ENCODE measurements around the gene SPAG9. TPM values are rescaled to one million over a fixed set of nuclear protein-coding genes. Genes with fewer than 3 reads are reported as not detected.

The SPAG9 gene
- total RNA-seq, 1 donor from 2014 or later, result 55.4 TPM

GRCh38 chr17:51028176-51028863 is 92.3 kb downstream of the SPAG9 start:
- no peaks in the 10 kb centered on the region for H3K4me1 Mint-ChIP-seq (ENCODE audit: low read depth)
- no peak overlapping the region for H3K4me3 Mint-ChIP-seq (ENCODE audit: low read depth)
- no peaks in the 10 kb centered on the region for H3K27me3 Mint-ChIP-seq
- TF ChIP-seq CTCF (IDR thresholded peaks at IDR 0.05; ENCODE audit: unreplicated experiment), result no peak
- DNase-seq (ENCODE audit: low spot score, unreplicated experiment), result no peak
- no peak overlapping the region for H3K27ac Mint-ChIP-seq
- H3K9me3 Mint-ChIP-seq (ENCODE audit: low read depth), result no peaks in the 10 kb centered on the region
- H3K36me3 Mint-ChIP-seq (ENCODE audit: insufficient read depth), result peaks cover 2% of the 10 kb centered on the region

GRCh38 chr17:51018541-51018940 is 102.1 kb downstream of the SPAG9 start:
- Mint-ChIP-seq H3K4me1 (ENCODE audit: low read depth) (no peaks in the 10 kb centered on the region), H3K27me3 (no peaks in the 10 kb centered on the region), H3K27ac (no peak overlapping the region), H3K4me3 (ENCODE audit: low read depth) (no peak overlapping the region), H3K36me3 (ENCODE audit: insufficient read depth) (peaks cover 5% of the 10 kb centered on the region), H3K9me3 (ENCODE audit: low read depth) (no peaks in the 10 kb centered on the region)
- no peak for TF ChIP-seq CTCF (IDR thresholded peaks at IDR 0.05; ENCODE audit: unreplicated experiment)
- no peak for DNase-seq (ENCODE audit: low spot score, unreplicated experiment)

- no peaks in the 10 kb centered on the region for H3K9me3 Mint-ChIP-seq (ENCODE audit: low read depth)
- H3K4me3 Mint-ChIP-seq (ENCODE audit: low read depth), result no peak overlapping the region
- H3K4me1 Mint-ChIP-seq (ENCODE audit: low read depth), result no peaks in the 10 kb centered on the region
- no peaks in the 10 kb centered on the region for H3K27me3 Mint-ChIP-seq
- peaks cover 5% of the 10 kb centered on the region for H3K36me3 Mint-ChIP-seq (ENCODE audit: insufficient read depth)
- H3K27ac Mint-ChIP-seq, result no peak overlapping the region
- no peak for TF ChIP-seq CTCF (IDR thresholded peaks at IDR 0.05; ENCODE audit: unreplicated experiment)
- DNase-seq (ENCODE audit: low spot score, unreplicated experiment), result no peak
These were observed 103.4 kb downstream of the SPAG9 start for GRCh38 chr17:51017270-51017669.

GRCh38 chr17:51016099-51016498 is 104.6 kb downstream of the SPAG9 start:
- no peaks in the 10 kb centered on the region for H3K9me3 Mint-ChIP-seq (ENCODE audit: low read depth)
- H3K27me3 Mint-ChIP-seq, result no peaks in the 10 kb centered on the region
- H3K4me3 Mint-ChIP-seq (ENCODE audit: low read depth), result no peak overlapping the region
- no peak for TF ChIP-seq CTCF (IDR thresholded peaks at IDR 0.05; ENCODE audit: unreplicated experiment)
- no peak for DNase-seq (ENCODE audit: low spot score, unreplicated experiment)
- peak overlapping the region; percentile 1 for H3K27ac Mint-ChIP-seq
- no peaks in the 10 kb centered on the region for H3K4me1 Mint-ChIP-seq (ENCODE audit: low read depth)
- H3K36me3 Mint-ChIP-seq (ENCODE audit: insufficient read depth), result peaks cover 5% of the 10 kb centered on the region

- Mint-ChIP-seq H3K4me3 (ENCODE audit: low read depth) (no peak overlapping the region), H3K4me1 (ENCODE audit: low read depth) (peaks cover 3% of the 10 kb centered on the region), H3K9me3 (ENCODE audit: low read depth) (no peaks in the 10 kb centered on the region), H3K27ac (no peak overlapping the region), H3K36me3 (ENCODE audit: insufficient read depth) (peaks cover 6% of the 10 kb centered on the region), H3K27me3 (no peaks in the 10 kb centered on the region)
- no peak for DNase-seq (ENCODE audit: low spot score, unreplicated experiment)
- TF ChIP-seq CTCF (IDR thresholded peaks at IDR 0.05; ENCODE audit: unreplicated experiment), result no peak
These were observed 105.5 kb downstream of the SPAG9 start for GRCh38 chr17:51015145-51015558.
